ENCODE measurements around the gene NBEA.
"Not testable (repeated sequence)": the region's sequence is repeated elsewhere in the genome, so short reads cannot be mapped to it uniquely, and the experiment has no call there.

NBEA gene

DNA sequence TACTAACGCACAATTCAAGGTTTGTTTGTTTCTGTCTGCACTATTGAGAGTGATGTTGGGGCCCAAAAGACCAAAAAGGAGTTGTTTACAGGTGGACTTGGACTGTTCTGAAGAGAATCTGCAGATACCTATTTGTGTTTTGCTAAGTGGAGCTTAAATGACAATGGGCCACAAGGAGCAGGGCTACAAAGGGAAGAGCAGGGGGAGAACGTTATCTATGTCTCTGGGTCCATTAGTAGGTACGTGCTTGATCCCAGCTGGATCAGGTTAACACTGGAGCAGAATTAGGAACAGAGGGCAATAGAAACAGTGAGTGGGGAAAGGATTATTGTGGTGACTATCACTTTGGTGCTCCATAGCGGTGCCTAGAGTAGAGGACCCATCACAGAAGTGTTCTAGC, 22.5 kb downstream of the NBEA start:
- no peak for FAIRE-seq

DNA sequence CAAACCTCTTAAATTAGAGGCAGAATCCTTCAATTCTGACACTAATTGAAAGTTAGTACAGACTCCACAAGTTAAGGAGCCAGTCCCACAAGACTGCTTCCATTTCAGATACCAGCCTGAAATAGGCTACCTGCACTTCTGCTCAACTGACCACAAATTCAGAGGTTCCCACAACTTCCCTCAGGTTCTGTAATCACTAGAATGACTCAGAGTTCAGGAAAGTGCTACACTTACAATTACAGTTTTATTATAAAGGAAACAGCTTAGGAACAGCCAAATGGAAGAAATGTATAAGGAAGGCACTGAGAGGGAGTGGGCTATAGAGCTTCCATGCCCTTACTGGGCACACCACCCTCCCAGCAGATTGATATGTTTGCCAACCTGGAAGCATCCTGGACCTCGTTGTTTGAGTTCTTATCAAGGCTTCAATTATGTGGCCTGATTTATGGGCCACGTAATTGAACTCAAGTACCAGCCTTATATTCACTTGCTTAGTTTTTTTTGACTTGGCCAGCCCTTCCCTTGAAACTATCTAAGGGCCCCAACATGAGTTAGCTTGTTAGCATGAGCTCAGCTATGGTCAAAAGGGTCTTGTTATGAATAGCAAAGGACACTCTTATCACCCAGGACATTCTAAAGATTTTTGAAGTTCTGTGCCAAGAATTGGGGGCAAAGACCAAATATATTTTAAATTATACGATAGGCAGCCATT, 25.9 kb downstream of the NBEA start:
- no peak for FAIRE-seq

DNA sequence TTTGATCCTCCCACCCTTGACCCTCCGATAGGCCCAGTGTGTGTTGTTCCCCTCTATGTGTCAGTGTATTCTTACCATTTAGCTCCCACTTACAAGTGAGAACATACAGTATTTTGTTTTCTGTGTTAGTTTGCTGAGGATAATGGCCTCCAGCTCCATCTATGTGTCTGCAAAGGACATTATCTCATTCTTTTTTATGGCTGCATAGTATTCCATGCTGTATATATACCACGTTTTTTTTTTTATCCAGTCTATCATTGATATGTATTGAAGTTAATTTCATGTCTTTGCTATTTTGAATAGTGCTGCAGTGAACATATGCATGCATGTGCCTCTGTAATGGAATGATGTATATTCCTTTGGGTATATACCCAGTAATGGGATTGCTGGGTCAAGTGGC, 27.5 kb downstream of the NBEA start:
- not testable (repeated sequence) for FAIRE-seq

DNA sequence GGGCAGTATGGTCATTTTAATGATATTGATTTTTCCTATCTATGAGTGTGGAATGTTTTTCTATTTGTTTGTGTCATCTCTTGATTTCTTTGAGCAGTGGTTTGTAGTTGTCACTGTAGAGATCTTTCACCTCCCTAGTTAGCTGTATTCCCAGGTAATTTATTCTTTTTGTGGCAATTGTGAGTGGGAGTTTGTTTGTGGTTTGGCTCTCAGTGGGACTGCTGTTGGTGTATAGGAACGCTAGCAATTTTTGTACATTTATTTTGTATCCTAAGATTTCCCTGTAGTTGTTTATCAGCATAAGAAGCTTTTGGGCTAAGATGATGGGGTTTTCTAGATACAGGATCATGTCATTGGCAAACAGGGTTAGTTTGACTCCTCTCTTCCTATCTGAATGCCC, 28.9 kb downstream of the NBEA start:
- no peak for FAIRE-seq

DNA sequence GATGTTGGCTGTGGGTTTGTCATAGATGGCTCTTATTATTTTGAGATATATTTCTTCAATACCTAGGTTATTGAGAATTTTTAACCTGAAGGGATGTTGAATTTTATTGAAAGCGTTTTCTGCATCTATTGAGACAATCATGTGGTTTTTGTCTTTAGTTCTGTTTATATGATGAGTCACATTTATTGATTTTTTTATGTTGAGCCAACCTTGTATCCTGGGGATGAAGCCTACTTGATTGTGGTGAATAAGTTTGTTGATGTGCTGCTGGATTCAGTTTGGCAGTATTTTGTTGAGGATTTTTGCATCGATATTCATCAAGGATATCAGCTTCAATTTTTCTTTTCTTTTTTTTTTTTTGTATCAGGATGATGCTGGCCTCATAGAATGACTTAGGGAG, 29.4 kb downstream of the NBEA start:
- FAIRE-seq = no peak

DNA sequence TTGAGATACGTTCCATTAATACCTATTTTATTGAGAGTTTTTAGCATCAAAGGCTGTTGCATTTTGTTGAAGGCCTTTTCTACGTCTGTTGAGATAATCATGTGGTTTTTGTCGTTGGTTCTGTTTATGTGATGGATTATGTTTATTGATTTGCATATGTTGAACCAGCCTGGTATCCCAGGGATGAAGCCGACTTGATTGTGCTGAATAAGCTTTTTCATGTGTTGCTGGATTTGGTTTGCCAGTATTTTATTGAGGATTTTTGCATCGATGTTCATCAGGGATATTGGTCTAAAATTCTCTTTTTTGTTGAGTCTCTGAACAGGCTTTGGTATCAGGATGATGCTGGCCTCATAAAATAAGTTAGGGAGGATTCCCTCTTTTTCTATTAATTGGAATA, 43.1 kb downstream of the NBEA start:
- not testable (repeated sequence) for FAIRE-seq

DNA sequence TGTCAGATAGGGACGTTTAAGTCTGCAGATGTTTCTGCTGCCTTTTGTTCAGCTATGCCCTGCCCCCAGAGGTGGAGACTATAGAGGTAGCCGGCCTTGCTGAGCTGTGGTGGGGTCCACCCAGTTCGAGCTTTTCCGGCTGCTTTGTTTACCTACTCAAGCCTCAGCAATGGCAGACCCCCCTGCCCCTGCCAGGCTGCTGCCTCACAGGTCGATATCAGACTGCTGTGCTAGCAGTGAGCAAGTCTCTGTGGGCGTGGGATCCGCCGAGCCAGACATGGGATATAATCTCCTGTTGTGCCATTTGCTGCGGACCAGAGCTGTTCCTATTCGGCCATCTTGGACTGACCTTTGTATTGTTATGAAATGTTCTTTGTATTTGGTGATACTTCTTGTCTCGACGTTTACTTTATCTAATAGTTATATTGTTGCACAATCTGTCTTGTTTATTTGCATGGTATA, 46.3 kb downstream of the NBEA start:
- FAIRE-seq = no peak

DNA sequence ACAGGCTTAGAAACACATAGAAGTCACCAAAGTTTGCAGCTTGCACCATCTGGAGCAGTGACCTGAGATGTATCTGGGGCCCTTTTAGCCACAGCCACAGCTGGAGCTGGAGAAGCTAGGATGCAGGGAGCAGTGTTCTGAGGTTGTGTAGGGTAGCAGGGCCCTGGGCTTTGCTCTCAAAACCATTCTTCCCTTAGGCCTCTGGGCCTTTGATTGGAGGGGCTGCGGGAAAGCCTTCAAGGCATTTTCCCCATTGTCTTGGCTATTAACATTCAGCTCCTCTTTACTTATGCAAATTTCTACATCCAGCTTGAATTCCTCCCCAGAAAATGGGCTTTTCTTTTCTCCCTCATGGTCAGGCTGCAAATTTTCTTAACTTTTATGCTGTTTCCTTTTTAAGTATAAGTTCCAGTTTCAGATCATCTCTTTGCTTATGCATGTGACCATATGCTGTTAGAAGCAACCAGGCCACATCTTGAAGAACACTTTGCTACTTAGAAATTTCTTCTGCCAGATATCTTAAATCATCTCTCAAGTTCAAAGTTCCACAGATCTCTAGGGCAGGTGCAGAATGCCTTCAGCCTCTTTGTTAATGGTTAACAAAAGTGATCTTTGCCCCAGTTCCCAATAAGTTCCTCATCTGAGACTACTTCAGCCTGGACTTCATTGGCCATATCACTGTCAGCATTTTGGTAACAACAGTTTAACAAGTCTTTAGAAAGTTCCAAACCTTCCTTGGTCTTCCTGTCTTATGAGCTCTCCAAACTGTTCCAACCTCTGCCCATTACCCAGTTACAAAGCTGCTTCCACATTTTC, 48.5 kb downstream of the NBEA start:
- no peak for FAIRE-seq

DNA sequence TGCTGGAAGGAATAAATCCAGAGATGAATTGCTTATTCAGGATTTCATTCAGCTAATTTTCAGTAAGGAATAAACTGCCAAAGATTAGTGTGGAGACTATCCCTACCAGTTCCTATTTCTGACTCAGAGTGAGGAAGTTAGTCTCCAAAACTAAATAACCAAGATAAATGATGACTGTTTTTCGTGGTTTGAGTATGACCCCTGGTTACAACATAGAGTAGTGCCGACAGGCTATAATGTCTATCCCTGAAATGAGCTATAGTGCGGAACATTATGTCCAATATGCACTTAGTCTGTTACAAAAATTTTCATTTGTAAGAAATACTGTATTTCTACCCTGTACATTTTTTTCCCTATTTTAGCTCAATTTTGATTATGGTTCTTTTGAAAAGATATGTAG, 51.4 kb downstream of the NBEA start:
- FAIRE-seq = no peak

DNA sequence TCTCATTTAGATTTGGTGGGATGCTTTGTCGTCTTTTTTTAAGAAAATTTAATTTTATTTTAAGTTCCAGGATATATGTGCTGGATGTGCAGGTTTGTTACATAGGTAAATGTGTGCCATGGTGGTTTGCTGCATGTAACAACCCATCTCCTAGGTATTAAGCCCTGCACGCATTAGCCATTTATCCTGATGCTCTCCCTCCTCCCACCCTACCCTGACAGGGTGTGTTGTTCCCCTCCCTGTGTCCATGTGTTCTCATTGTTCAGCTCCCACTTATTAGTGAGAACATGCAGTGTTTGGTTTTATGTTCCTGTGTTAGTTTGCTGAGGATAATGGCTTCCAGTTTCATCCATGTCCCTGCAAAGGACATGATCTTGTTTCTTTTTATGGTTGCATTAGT, 61.7 kb downstream of the NBEA start:
- FAIRE-seq = not testable (repeated sequence)

DNA sequence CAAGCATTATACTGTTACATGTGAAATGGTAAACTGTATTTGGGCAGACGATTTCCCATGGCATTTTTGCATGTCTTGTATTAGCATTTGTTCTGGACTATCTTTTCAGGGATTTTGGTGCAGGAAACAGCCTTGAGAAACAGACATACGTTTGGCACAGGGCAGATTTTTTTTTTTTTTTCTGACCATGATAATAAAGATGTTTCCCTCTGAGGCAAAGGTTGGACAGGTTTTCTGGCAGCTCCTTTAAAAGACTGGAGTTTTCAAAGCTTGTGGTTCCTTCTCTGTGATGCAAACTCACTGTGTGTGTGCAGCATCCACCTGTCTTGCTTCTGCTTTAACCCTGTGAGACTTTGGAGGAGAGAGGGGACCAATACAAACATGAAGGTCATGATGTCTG, 63.0 kb downstream of the NBEA start:
- FAIRE-seq = no peak

DNA sequence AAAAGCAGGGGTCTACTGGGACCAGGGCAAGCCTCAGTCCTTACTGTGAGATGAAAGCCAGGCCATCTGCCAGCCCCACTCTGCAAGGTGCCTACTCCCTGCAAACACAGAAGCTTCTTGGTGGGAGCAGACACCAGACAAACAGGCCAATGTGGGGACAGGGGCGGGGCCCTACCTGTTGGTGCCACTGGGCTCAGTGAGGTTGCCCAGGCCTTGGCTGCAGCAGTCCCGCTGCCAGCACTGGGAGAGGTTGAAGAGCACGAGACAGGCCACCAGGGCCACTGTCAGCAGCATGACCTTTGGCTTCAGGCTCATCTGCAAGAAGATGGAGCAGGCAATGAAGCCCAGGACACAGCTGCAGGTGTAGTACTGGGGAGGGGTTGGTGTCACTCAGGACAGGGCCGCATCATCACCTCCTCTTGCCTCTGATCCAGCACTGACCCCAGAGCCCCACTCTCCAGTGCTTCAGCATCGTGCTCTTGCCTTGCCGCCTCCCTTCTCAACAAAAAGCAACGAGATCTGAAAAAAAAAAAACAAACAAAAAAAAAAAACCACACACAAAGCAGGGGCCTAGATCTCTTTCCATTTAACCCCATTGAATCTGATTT, 72.6 kb downstream of the NBEA start:
- FAIRE-seq = no peak

DNA sequence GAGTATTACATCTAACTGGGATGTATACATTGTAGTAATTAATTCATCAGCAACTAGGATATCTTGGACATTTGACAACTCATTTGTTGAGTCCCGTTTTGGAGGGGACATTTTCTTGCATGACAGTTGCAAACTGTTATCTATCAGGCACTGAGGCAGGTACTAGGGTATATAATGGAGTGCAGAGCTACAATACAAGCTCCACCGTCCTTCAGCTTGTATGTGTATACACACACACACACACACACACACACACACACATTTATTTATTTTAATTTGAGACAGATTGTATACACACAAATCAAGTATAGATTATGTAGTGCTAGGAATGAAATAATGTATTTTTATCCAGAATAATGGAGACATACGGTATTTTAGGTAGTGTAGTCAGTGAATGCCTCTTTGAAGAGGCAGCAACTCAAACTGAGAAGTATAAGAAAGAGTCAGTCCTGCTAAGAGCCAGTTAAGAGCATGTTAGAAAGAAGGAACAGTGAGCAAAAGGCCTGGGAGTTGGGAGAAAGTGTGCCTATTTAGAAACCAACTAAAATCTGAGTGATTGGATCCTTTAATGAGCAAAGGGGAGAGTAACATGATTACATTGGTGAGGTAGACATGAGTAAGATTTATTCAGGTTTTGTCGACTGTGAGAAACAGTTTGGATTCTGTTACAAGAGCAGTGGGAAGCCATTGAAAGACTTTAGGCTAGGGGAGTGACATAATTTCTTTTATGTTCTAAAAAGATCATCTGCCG, 74.5 kb downstream of the NBEA start:
- no peak for FAIRE-seq

DNA sequence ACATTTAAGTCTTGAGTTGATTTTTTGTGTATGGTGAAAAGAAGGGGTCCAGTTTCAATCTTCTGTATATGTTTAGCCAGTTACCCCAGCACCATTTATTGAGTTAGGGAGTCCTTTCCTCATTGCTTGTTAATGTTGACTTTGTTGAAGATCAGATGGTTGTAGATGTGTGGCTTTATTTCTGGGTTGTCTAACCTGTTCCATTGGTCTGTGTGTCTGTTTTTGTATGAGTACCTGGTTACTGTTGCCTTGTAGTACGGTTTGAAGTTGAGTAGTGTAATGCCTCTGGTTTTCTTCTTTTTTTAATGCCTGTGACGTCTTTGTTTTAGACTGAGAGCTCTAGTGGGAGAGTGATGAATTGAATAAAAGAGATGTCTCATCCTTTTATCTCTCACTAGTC, 83.2 kb downstream of the NBEA start:
- no peak for FAIRE-seq

DNA sequence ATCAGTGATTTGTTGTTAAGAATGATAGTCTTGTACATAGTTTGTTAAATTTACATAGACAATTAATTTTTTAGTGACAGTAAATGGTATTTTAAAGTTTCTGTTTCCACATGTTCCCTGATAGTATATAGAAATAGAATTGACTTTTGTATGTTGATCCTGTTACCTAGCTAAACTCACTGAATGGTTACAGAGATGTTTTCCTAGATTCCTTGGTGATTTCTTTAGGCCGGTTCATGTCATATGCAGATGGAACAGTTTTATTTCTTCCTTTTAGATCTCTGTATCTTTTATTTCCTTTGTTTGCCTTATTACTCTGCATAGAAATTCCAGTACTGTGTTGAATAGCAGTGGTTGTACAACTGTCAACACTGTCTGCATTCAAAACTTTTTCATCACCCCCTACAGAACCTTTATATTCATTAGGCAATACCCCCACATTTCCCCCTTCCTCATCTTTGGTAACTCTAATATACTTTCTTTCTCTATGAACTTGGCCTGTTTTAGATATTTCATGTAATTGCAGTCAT, 86.3 kb downstream of the NBEA start:
- FAIRE-seq = no peak

DNA sequence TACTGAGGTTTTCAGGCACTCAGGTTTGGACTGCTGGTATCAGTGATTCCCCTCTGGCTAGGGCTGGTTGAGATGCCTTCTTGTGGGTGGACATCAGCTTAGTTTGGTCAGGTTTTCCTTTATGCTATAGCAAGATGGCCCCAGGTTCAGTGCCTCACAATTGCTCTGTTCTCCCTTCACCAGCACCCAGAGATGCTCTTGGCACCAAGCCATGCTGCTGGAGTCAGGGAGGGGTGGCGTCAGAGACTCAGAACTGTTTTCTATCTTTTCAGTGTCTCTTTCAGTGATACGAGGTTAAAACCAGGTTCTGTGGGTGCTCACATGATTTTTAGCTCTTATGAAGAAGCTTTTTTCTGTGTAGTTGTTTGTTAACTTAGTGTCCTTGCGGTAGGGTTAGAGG, 96.9 kb downstream of the NBEA start:
- FAIRE-seq = no peak

DNA sequence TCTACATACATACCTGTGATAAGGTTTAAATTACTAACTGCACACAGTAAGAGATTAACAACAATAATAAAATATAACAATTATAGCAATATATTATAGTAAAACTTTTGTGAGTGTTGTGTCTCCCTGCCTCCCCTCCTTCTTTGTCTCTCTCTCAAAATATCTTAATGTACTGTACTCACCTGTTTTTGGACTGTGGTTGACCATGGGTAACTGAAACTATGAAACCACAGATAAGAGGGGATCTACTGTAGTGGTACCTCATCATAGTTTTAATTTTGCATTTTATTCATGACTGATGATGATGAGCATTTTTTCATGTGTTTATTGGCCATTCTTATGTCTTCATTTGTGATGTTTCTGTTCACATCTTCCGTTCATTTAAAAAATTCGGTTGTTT, 104.5 kb downstream of the NBEA start:
- no peak for FAIRE-seq

DNA sequence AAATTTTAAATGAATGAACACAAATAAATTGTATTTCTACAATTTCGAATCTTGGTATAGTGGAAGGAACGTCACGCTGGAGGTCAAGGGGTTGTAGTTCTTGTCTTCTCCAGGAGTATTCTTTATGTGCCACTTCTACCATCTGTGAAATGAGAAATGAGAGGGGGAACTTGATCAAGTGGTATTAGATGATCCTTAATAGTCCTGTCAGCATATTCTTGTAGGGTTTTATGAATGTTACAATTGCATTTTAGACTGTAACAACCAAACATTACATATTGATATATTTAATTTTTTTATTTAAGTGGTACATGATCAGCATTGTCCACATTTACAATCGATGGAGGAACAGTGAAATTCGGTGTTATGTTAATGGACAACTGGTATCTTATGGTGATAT, 113.6 kb downstream of the NBEA start:
- no peak for FAIRE-seq

DNA sequence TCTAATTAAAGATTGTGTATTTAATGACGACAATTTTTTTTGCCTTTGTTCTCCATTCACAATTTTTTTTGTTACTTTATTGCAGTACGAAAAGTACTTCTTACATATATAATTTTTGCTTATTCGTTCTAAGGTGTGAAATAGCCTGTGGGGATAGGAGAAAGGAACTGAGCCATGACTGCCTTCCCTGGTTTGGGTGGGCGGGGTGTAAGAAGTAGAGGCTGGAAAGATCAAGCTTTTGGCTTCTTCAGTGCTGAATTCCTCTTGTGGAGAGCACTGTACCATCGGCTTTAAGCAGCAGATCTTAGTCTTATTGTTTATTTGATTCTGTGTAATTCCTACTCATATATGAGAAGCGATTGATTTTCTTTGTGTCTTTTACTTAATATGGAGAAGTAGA, 115.8 kb downstream of the NBEA start:
- FAIRE-seq = no peak

DNA sequence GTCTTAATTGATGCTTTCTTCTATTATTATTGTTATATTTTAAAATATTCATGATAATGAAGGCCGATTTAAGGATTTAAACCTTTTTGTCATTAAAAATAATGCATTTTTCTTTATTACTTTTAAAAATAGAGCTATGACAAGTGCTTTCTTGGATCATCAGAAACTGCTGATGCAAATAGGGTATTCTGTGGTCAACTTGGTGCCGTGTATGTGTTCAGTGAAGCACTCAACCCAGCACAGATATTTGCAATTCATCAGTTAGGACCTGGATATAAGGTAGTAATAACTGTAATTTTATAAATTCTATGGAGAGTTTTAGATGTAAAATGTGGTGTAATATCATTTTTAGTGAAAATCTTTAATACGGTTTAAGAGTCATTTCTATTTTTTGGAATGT, 116.5 kb downstream of the NBEA start:
- not testable (repeated sequence) for FAIRE-seq

DNA sequence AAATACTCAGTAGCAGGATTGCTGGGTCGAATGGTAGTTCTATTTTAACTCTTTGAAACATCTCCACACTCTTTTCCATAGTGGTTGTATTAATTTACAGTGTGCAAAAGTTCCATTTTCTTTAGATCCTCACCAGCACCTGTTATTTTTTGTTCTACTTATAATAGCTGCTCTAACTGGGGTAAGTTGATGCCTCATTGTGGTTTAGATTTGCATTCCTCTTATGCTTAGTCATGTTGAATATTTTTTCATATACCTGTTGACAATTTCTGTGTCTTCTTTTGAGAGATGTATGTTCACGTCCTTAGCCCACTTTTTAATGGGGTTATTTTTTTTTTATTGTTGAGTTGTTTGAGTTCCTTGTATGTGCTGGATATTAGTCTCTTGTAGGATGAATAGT, 144.6 kb downstream of the NBEA start:
- FAIRE-seq = no peak

DNA sequence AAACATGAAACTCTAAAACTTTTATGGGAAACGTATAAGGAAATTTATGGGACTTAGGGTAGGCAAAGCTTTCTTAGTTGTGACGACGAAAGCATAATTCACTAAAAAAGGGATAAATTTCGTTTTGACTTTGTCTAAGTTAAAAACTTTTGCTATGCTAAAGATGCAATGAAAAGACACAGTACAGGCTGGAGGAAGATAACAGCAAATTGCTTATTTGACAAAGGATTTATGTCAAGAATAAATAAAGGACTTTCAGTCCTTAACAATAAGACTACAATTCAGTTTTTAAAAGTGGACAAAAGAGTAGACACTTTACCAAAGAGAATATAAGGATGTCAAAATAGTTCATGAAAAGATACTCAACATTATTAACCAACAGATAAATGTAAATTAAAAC, 150.2 kb downstream of the NBEA start:
- no peak for FAIRE-seq

DNA sequence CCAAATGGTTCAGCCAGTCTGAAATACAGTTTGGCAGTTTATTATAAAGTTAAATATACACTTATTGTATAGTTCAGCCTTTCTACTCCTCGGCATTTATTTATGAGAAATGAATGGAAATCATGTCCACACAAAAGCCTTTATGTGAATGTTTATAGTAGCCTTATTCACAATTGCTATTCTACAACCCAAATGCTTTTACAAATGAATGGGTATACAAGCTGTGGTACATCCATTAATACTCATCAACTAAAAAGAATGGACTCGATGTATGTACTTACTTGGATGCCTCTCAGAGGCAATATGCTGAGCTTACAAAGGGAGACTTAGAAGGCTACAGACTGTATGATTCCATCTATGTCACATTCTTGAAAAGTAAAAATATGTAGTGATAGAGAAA, 150.7 kb downstream of the NBEA start:
- no peak for FAIRE-seq
